Adrenal gland (tissue), 12 donors: ENCODE measurements around the gene LCMT1. TPM values are rescaled to one million over a fixed set of nuclear protein-coding genes. Genes with fewer than 3 reads are reported as not detected.

Experiments used
- DNase-seq, 7 donors: peaks; one replicate each; pipeline ENCODE4 v3.0.0-alpha.2; 2019 to 2020
- H3K27ac ChIP-seq, 5 donors: fragments of 200-600 bp; sonication (generic) in 4 of 5; 1 replicate in 3 of 5; 2 replicates in 2 of 5; pipeline versions ENCODE4 v1.5.1 to v1.8.0; 2016 to 2020; ENCODE audit warnings: mild to moderate bottlenecking in 1 of 5
- H3K27me3 ChIP-seq: fragments of 200-600 bp; 2 replicates; pipeline ENCODE4 v1.8.0; 2021
- H3K36me3 ChIP-seq, 2 donors: fragments of 200-600 bp; replicated peaks in 1 of 2; 1 replicate in 1 of 2; 2 replicates in 1 of 2; pipeline versions ENCODE4 v1.5.1 to v1.8.0; 2018 to 2022
- H3K4me1 ChIP-seq, 2 donors: fragments of 200-600 bp; replicated peaks in 1 of 2; 1 replicate in 1 of 2; 2 replicates in 1 of 2; pipeline versions ENCODE4 v1.5.1 to v1.8.0; 2018 to 2021
- H3K4me3 ChIP-seq, 4 donors: fragments of 200-600 bp; sonication (generic) in 3 of 4; one replicate each; pipeline ENCODE4 v1.5.1; 2016 to 2018
- H3K9me3 ChIP-seq, 3 donors: fragments of 200-600 bp; sonication (generic) in 1 of 3; replicated peaks in 1 of 3; 1 replicate in 2 of 3; 2 replicates in 1 of 3; pipeline versions ENCODE4 v1.5.1 to v1.8.0; 2016 to 2021
- CTCF ChIP-seq, 6 experiments: fragments of 450-650 bp in 4 of 6; fragments of 200-600 bp in 2 of 6; sonication (generic) in 1 of 6; IDR thresholded peaks; 1 replicate in 5 of 6; 2 replicates in 1 of 6; pipeline versions ENCODE4 v1.5.1 to v1.8.0; 2016 to 2021; ENCODE audit warnings: antibody characterized with exemption in 6 of 6, mild to moderate bottlenecking in 2 of 6, moderate library complexity in 1 of 6
- POLR2A ChIP-seq, 2 donors: fragments of 450-650 bp; IDR thresholded peaks; one replicate each; pipeline ENCODE4 v1.6.1; 2017; ENCODE audit warnings: antibody characterized with exemption in 2 of 2, mild to moderate bottlenecking in 2 of 2, moderate library complexity in 1 of 2
- WGBS, 4 donors: extraction: QIAGEN DNeasy Blood & Tissue Kit in 2 of 4; methylation state at CpG; one replicate each; pipeline versions ENCODE4 v1.1.5 to v1.1.7; 2013 to 2017; 5-methylcytosine and 5-hydroxymethylcytosine counted together
- intact Hi-C, 2 donors: fragments of 100-400 bp; cut with DNase I; formaldehyde crosslinking; loops; one replicate each; pipeline versions ENCODE4 v1.14.1 to v1.15.0; 2022 to 2023
- polyA plus RNA-seq, 3 donors: library from polyadenylated mRNA; stranded (reverse); fragments of 200-250 nt in 2 of 3; fragments of 350-450 nt in 1 of 3; fragmentation: Illumina TruSeq in 1 of 3; extraction: RNeasy Lipid Tissue Mini Kit (QIAGEN cat#74804) in 1 of 3; gene quantifications; one replicate each; pipeline ENCODE4 v1.2.3, GENCODE V29; 2013 to 2014
- total RNA-seq, 9 donors: library from RNA; depleted of rRNA in 4 of 9; stranded (reverse); fragments of >200 nt in 4 of 9; fragments of 120-200 nt in 1 of 9; fragmentation: NEBNext Ultra II Directional in 1 of 9; extraction: Animal tissue kit (Norgen Biotek cat#: 25700) in 1 of 9; gene quantifications; one replicate each; pipeline versions ENCODE4 v1.1.0 to v1.2.4, GENCODE V29; 2013 to 2023
- donor health status: healthy with polysubstance abuse.
- donor health status: Bipolar disorder and iron deficiency.
- donor health status: DM: yes; HTN: yes; CAD: no.
- donor health status: DM: no; HTN: no; CAD: no.
- donor health status: DM: no; HTN: no; CAD: no.
- donor health status: DM: yes; HTN: yes; CAD: no.

Gene LCMT1
- total and polyA plus RNA-seq, 12 donors, result 28.1 to 60.3 (median 43.5) TPM

GRCh38 chr16:25172831-25173230 lies 61.3 kb downstream of the LCMT1 start:
- Histone ChIP-seq H3K27me3 (no peaks in the 10 kb centered on the region), H3K27ac (no peak overlapping the region), H3K9me3 (no peaks in the 10 kb centered on the region), H3K36me3 (peaks cover 0 to 46% of the 10 kb centered on the region in 2 donors), H3K4me3 (no peak overlapping the region), H3K4me1 (no peaks in the 10 kb centered on the region)
- 91 to 98% (median 93%) methylated on average over 5 to 8 of the region's 8 CpGs for WGBS, 4 donors
- no peak for DNase-seq
- intact Hi-C loops, result no loop called here
- TF ChIP-seq POLR2A (IDR thresholded peaks at IDR 0.05), result no peak
- no peak for TF ChIP-seq CTCF (IDR thresholded peaks at IDR 0.05)

GRCh38 chr16:25174285-25174684 lies 62.7 kb downstream of the LCMT1 start:
- TF ChIP-seq CTCF (IDR thresholded peaks at IDR 0.05) (no peak), POLR2A (IDR thresholded peaks at IDR 0.05) (no peak)
- intact Hi-C loops, result no loop called here
- WGBS, 4 donors, result 90 to 97% (median 94%) methylated on average over 2 of the region's 2 CpGs

GRCh38 chr16:25176136-25176535 lies 64.6 kb downstream of the LCMT1 start:
- peaks cover 0 to 15% of the 10 kb centered on the region in 2 donors for H3K36me3 ChIP-seq
- H3K4me3 ChIP-seq, result no peak overlapping the region
- H3K27ac ChIP-seq, result no peak overlapping the region
- peaks cover 5 to 8% of the 10 kb centered on the region in 2 donors for H3K4me1 ChIP-seq
- H3K27me3 ChIP-seq, result no peaks in the 10 kb centered on the region
- TF ChIP-seq POLR2A (IDR thresholded peaks at IDR 0.05) (no peak), CTCF (IDR thresholded peaks at IDR 0.05) (no peak)
- H3K9me3 ChIP-seq, result no peaks in the 10 kb centered on the region
- intact Hi-C loops, result no loop called here
- peak in 1 of 7 donors; percentile 18 for DNase-seq
- 81 to 88% (median 83%) methylated on average over 7 of the region's 7 CpGs for WGBS, 4 donors

More at GRCh38 chr16:25174285-25174684, 62.7 kb downstream of the LCMT1 start:
- Histone ChIP-seq H3K36me3 (peaks cover 0 to 34% of the 10 kb centered on the region in 2 donors), H3K9me3 (no peaks in the 10 kb centered on the region), H3K27ac (no peak overlapping the region), H3K27me3 (no peaks in the 10 kb centered on the region), H3K4me3 (no peak overlapping the region), H3K4me1 (peaks cover 5 to 8% of the 10 kb centered on the region in 2 donors)
- no peak for DNase-seq

- TF ChIP-seq CTCF (IDR thresholded peaks at IDR 0.05), result no peak
- TF ChIP-seq POLR2A (IDR thresholded peaks at IDR 0.05), result no peak
- 67 to 81% (median 71%) methylated on average over 3 of the region's 3 CpGs for WGBS, 4 donors
- H3K9me3 ChIP-seq, result no peaks in the 10 kb centered on the region
- intact Hi-C loops, result no loop called here
- H3K4me3 ChIP-seq, result no peak overlapping the region
- DNase-seq, result no peak
- H3K36me3 ChIP-seq, result peaks cover 0 to 9% of the 10 kb centered on the region in 2 donors
- peaks cover 5 to 8% of the 10 kb centered on the region in 2 donors for H3K4me1 ChIP-seq
- peak overlapping the region in 1 of 5 donors; percentile 37 for H3K27ac ChIP-seq
- H3K27me3 ChIP-seq, result no peaks in the 10 kb centered on the region
Observed at GRCh38 chr16:25177512-25177830, 65.9 kb downstream of the LCMT1 start.
